Endothelial cell of umbilical vein (primary cell): ENCODE data around the gene POGK. TPM values are rescaled to one million over a fixed set of nuclear protein-coding genes. Genes with fewer than 3 reads are reported as not detected.

Experiments
- BruUV-seq: library from RNA; stranded (reverse); fragments of 400-500 nt; replicated peaks from 2 replicates; lab custom pipeline; 2021; lab: Mats Ljungman, UMichigan
- CTCF ChIA-PET: fragments of 300-600, 350-600 bp; sonication (Branson Sonifier 250); formaldehyde crosslinking; loops from one replicate; lab custom pipeline; 2021; ENCODE audit warnings: antibody characterized with exemption, inconsistent platforms; lab: Charles Lee
- POLR2A ChIA-PET: fragments of 300-600, 350-600 bp; sonication (Branson Sonifier 250); formaldehyde crosslinking; loops from one replicate; lab custom pipeline; 2021; ENCODE audit warnings: antibody characterized with exemption, inconsistent platforms; lab: Charles Lee
- DNase-seq: peaks from one replicate; pipeline ENCODE4 v3.0.0-alpha.2; 2011; ENCODE audit warnings: low read depth, low spot score
- FAIRE-seq: peaks from 2 replicates; lab custom pipeline; 2011; peaks lifted over from hg19 to GRCh38; lab: Jason Lieb, UNC
- H2AFZ ChIP-seq: 2 replicates; pipeline ENCODE4 v1.6.0; 2012; ENCODE audit warnings: low read depth, low read length, control low read depth, inconsistent platforms
- H3K27ac ChIP-seq: 2 replicates; pipeline ENCODE4 v1.5.1; 2011; ENCODE audit warnings: low read depth, mild to moderate bottlenecking, control low read depth, low read length, moderate library complexity; ENCODE audit not compliant: insufficient read depth
- H3K27me3 ChIP-seq, 2 experiments: 2 replicates each; pipeline versions ENCODE4 v1.6.0 to v1.6.1; 2011; ENCODE audit warnings: low read length in 2 of 2, mixed read lengths in 1 of 2; ENCODE audit not compliant: control insufficient read depth in 2 of 2, insufficient read depth in 2 of 2
- H3K36me3 ChIP-seq, 2 experiments: 2 replicates in 1 of 2; 3 replicates in 1 of 2; pipeline ENCODE4 v1.5.1; 2011; ENCODE audit warnings: low read length in 2 of 2, mild to moderate bottlenecking in 1 of 2, moderate library complexity in 1 of 2; ENCODE audit not compliant: control insufficient read depth in 2 of 2, insufficient read depth in 2 of 2; ENCODE audit errors: extremely low read depth in 1 of 2
- H3K4me1 ChIP-seq: 3 replicates; pipeline ENCODE4 v1.5.1; 2011; ENCODE audit warnings: mild to moderate bottlenecking, low read length; ENCODE audit not compliant: control insufficient read depth, insufficient read depth; ENCODE audit errors: extremely low read depth
- H3K4me2 ChIP-seq: 2 replicates; pipeline ENCODE4 v1.6.1; 2011; ENCODE audit warnings: low read length, control low read depth, mixed read lengths; ENCODE audit not compliant: insufficient read depth
- H3K4me3 ChIP-seq, 3 experiments: fragments of 200-600 bp in 1 of 3; sonication (generic), shearing (Covaris generic) in 1 of 3; replicated peaks in 1 of 3; 2 replicates each; pipeline ENCODE4 v1.5.1; 2011 to 2016; ENCODE audit warnings: control low read depth in 3 of 3, low read length in 3 of 3, mild to moderate bottlenecking in 2 of 3, inconsistent platforms in 1 of 3, low read depth in 1 of 3, moderate library complexity in 1 of 3; ENCODE audit not compliant: insufficient read depth in 1 of 3
- H3K79me2 ChIP-seq: 2 replicates; pipeline ENCODE4 v1.6.0; 2012; ENCODE audit warnings: low read length, inconsistent platforms; ENCODE audit not compliant: control insufficient read depth, insufficient read depth
- H3K9ac ChIP-seq: replicated peaks from 2 replicates; pipeline ENCODE3; 2011; ENCODE audit warnings: low read length, control low read depth; ENCODE audit not compliant: insufficient read depth; ENCODE audit errors: extremely low read depth
- H3K9me1 ChIP-seq: replicated peaks from 3 replicates; pipeline ENCODE4 v1.6.0; 2011; ENCODE audit warnings: mild to moderate bottlenecking, low read length; ENCODE audit not compliant: control insufficient read depth, insufficient read depth; ENCODE audit errors: extremely low read depth
- H3K9me3 ChIP-seq: replicated peaks from 2 replicates; pipeline ENCODE4 v1.5.1; 2012; ENCODE audit warnings: low read length, inconsistent platforms; ENCODE audit not compliant: control insufficient read depth, insufficient read depth
- H4K20me1 ChIP-seq: replicated peaks from 2 replicates; pipeline ENCODE3; 2011; ENCODE audit warnings: mild to moderate bottlenecking, low read length; ENCODE audit not compliant: control insufficient read depth, insufficient read depth; ENCODE audit errors: extremely low read depth
- JUN ChIP-seq: IDR thresholded peaks from 2 replicates; pipeline ENCODE4 v1.6.1; 2011; ENCODE audit warnings: borderline replicate concordance, low read depth; ENCODE audit not compliant: insufficient read length, insufficient read depth
- dilution Hi-C: fragments of 300-500 bp; cut with MboI; formaldehyde crosslinking; loops from one replicate; pipeline ENCODE4 v1.15.0; 2019; ENCODE audit warnings: low sequenced_read_pairs; ENCODE audit not compliant: extremely low pct_ligation_motif_present
- intact Hi-C: fragments of 100-400 bp; cut with micrococcal nuclease; formaldehyde crosslinking; loops from one replicate; pipeline ENCODE4 v1.10.0; 2022
- polyA plus RNA-seq, 4 experiments: library from polyadenylated mRNA; depleted of rRNA in 3 of 4; stranded (reverse) in 3 of 4; unstranded in 1 of 4; fragments of >200 nt; gene quantifications; 2 replicates each; pipeline versions ENCODE4 v1.2.1 to v1.2.3, GENCODE V29; 2011 to 2012; ENCODE audit warnings: missing spikeins in 1 of 4
- total RNA-seq: library from RNA; stranded (reverse); gene quantifications from 2 replicates; pipeline ENCODE4 v1.2.3, GENCODE V29; 2021
- TF ChIP-seq, protein P1 (sequence below), 2 donors: IDR thresholded peaks; 1 replicate in 1 of 2; 2 replicates in 1 of 2; pipeline ENCODE4 v1.5.1; 2011; ENCODE audit warnings: low read length in 2 of 2, mild to moderate bottlenecking in 2 of 2, moderate library complexity in 2 of 2, control low read depth in 1 of 2, inconsistent platforms in 1 of 2, low read depth in 1 of 2; ENCODE audit not compliant: insufficient read depth in 1 of 2; ENCODE audit errors: extremely low read depth in 1 of 2

Gene POGK
- total and polyA plus RNA-seq, 2 donors (not counting 3 experiments of a cell fraction or from before 2014, with no cell fraction given): 12.5 to 31.8 TPM

GRCh38 chr1:166839600-166840308 is 479 bp downstream of the POGK start:
- ChIA-PET POLR2A (interaction anchor here (0.8 kb wide), 1 partner anchor 36 kb away, joined by 3 read pairs; the partner anchor contains the start of gene TADA1), CTCF (interaction anchor here (0.8 to 1.5 kb wide), 6 partner anchors 18 to 1582 kb away, joined by 3 to 6 read pairs (median 4); partner anchors contain the start of gene TADA1)
- Histone ChIP-seq H4K20me1 (no peaks in the 10 kb centered on the region), H3K9me1 (no peaks in the 10 kb centered on the region), H3K9ac (peak overlapping the region; percentile 71), H3K27ac (peak overlapping the region; percentile 14), H3K36me3 (peaks cover 15 to 22% of the 10 kb centered on the region in 2 experiments), H3K4me1 (peaks cover 18% of the 10 kb centered on the region), H3K4me2 (peak overlapping the region; percentile 84), H3K9me3 (no peaks in the 10 kb centered on the region), H3K79me2 (peaks cover 37% of the 10 kb centered on the region), H3K27me3 (no peaks in the 10 kb centered on the region), H2AFZ (peak overlapping the region; percentile 2), H3K4me3 (peak overlapping the region; percentile 35 to 63 (median 54))
- intact Hi-C loops (loop anchor here (1.0 to 10.0 kb wide), 5 partner anchors 25 to 1012 kb away; partner anchors contain the start of genes POU2F1, TADA1 and UCK2), dilution Hi-C loops (no loop called here)
- BruUV-seq: no TSS peak
- DNase-seq (peak; percentile 36), FAIRE-seq (no peak)
- TF ChIP-seq, protein P1, sequence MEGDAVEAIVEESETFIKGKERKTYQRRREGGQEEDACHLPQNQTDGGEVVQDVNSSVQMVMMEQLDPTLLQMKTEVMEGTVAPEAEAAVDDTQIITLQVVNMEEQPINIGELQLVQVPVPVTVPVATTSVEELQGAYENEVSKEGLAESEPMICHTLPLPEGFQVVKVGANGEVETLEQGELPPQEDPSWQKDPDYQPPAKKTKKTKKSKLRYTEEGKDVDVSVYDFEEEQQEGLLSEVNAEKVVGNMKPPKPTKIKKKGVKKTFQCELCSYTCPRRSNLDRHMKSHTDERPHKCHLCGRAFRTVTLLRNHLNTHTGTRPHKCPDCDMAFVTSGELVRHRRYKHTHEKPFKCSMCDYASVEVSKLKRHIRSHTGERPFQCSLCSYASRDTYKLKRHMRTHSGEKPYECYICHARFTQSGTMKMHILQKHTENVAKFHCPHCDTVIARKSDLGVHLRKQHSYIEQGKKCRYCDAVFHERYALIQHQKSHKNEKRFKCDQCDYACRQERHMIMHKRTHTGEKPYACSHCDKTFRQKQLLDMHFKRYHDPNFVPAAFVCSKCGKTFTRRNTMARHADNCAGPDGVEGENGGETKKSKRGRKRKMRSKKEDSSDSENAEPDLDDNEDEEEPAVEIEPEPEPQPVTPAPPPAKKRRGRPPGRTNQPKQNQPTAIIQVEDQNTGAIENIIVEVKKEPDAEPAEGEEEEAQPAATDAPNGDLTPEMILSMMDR (IDR thresholded peaks at IDR 0.05; ENCODE audit: extremely low read depth in 1 of 2, insufficient read depth in 1 of 2, low read depth in 1 of 2, low read length in 2 of 2): peak; percentile 10 to 32
- TF ChIP-seq JUN: no peak
